Activated gamma-delta T cell treated with Interleukin-2 at 50 U/mL for 16 hours (primary cell): ENCODE data around the gene PCYT2.
"Not testable (repeated sequence)": the region's sequence is repeated elsewhere in the genome, so short reads cannot be mapped to it uniquely, and the experiment has no call there.

Experiments used
- DNase-seq: peaks from one replicate; pipeline ENCODE4 v3.0.0-alpha.2; 2020

Gene PCYT2

DNA sequence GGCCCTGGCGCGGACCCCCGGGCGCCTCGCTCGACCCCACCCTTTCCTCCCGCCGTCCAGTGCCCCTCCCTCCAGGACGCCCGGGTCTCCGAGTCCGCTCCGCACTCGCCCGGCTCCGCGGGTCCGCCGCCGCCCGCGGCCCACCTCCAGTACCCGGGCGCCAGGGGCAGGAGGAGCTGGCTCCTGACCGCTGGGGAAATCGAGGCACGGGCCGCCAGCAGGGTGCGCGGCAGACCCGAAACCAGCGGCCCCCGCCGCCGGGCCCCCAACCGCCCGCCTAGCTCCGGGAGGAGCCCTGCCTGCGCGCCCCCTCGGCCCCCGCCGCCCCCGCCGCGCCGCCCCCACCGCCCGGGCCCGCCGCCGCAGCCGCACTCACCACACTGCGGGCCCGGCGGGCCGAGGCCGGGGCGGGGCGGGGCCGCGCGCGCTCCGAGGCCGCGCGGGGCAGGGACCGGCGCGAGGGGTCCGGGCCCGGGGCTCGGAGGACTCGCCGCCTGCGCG lies 16.0 kb upstream of the PCYT2 start:
- DNase-seq: no peak

DNA sequence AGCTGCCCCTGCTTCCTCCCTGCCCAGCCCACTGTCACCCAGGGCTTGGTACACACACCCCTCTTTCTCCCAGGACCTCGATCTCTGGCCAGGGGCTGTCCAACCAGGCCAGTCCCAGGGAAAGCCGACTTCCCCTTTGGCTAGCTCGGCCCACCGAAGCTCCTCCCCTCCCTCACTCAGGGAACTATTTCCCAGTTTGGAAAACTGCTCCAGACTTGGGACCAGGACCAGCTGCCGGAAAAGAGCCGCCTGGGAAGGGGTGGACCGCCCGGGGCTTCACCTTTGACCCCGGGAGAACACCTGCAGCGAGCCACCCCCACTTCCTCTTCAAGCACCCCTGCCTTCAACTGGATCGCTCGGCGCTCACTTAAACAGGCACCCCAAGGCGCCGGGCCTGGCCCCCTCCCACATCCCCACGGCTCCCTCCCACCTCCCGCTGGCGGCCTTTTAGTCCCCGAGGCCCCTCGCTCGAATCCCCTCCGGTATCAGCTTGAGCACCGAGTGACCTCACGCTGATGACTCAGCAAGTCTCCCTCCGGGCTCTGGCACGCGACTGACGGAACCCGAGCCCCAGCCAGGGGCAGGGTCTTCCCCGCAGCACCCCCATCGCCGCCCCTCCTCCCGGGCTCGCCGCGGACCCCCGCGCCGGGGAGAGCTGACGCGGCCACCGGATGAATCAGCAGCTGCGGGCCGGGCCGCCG lies 15.4 kb upstream of the PCYT2 start:
- peak; percentile 45 for DNase-seq

DNA sequence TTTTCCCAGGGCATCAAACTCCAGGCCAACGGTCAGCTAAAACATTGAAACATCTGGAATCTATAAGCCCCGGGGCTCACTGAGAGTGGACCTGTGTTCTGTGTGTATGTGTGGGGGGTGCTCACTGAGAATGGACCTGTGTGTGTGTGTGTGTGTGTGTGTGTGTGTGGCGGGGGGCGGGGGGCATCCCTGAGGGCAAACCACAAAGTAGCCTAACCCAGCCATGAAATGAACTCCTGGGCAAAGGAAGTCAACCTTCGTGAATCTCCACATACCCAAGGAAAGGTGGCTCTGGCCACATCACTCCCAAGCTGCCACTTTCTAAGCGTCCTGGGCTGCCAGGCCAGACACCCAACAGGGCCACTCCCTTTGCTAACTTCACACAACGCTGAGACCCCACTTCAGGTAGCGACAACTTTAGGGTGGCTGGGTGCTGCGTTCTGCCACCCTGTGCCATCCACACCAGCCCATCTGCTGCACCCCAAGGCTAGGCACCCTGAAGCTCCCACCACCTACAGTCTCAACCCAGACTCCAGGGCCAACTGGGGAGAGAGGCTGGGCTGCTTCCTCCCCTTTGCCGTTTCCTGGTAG lies 14.8 kb upstream of the PCYT2 start:
- DNase-seq: no peak

DNA sequence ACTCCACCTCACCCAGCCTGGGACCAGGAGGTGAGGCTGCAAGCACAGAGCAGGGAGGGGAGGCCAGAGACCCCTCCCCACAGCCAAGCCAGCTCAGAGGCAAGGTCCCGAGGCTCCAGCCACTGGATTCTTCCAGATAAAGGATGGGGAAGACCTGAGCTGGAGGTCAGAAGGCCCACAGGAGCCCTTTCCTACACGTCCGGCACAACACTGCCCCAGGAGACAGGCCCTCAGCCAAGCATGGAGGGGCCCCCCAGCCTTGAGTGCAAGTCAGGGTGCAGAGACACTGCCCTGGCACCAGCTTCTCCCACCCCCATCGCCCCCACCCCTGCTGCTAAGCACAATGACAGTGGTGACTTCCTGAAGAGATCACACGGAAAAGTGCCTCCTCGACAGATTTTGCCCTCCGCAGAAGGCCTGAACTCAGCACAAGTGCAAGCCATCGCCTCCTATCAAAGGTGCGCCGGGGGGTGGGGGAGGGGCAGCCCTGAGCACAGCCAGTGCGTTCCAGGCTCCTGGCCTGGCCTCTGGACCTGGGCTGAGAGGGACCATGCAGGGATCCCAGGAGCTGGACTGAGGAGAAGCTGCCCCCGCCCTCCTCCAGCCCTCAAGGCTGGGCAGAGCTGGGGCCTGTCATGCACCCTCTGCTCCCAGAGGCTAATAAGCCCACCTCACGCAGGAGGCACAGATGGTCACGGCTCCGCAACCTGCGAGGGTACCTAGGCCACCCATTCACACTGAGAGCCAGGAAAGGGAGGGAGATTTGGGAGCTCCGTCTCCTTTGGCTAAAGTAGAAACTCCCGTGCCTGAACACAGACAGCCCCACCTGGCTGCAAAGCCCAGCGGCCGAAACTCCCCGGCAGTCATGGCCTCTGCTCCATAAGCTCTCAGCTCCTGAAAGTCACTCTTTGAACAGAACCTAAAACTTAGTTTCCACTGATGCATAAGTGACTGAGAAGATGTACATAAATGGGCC lies 13.6 kb upstream of the PCYT2 start:
- no peak for DNase-seq

DNA sequence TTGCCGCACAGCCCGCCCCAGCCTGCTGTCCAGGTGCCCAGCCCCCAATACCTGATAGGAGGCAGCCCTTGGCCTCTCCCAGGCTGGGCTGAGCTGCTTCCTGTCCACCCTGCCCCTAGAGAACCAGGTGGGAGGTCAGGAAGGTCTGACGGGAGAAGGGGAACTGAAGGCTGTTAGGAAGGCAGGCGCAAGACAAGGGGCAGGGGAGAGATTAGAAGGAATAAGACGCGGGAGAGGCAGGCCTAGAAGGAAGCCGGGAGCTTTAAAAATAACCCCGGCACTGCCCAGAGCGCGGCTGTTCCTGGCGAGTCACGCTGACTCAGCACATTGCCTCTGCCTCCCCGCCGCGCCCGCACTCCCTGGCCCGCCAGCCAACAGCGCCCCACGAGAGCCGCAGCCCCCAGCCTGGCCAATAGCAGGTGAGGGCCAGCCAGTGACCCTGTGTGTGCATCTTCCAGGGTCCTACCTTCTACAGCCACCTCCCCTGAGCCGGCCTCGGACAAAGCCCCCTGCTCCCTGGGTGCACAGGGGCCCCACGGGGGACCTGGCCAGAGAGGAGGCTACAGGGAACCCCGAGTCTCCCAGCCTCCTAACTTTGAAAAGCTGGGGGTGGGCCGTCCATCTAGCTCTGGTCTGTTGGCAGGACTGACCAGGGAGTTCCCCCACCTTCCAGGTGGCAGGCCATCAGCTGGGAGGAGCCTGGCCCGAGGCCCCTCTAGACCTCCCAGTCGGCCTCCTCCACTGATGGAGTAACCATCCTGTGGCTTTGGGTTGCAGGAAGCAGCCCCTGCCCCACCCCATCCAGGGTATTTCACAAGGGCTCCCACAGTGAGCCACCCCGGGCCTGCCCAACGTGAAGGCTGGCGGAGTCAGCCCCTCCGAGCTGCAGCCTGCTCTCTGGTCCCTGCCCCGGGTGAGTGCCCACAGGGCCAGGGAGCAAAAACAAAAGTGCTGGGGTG lies 12.4 kb upstream of the PCYT2 start:
- no peak for DNase-seq

DNA sequence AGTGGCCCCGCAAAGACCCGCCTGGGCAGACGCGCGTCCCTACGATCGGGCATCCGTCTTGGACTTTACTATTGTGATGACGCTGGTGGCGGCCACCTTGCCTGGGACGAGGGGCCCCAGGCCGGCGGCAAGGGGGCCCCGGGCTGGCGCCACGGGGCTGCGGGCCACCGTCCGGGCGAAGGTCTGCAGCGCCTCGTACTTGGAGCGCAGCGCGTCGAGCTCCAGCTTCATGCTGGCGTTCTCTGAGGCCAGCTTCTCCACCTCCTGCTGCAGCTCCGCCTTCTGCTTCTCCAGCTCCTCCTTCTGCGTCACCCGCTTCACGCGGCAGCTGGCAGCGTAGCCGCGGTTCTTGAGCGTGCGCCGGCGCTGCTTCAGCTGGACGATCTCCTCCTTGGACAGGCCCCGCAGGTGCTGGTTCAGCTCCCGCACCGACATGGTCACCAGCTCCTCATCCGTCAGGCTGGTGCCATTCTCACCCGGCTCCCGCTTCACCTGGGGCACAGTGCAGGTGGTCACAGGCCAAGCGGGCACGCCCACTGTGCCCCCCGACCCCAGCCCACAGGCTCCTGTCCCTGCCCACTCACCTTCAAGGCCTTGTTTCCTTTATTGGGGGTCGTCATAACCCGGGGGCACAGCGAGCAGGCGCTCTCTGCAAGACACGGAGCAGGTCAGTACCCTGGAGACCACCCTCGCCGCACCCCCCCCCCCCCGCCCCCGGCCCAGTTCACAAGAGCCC lies 11.5 kb upstream of the PCYT2 start:
- DNase-seq: no peak

DNA sequence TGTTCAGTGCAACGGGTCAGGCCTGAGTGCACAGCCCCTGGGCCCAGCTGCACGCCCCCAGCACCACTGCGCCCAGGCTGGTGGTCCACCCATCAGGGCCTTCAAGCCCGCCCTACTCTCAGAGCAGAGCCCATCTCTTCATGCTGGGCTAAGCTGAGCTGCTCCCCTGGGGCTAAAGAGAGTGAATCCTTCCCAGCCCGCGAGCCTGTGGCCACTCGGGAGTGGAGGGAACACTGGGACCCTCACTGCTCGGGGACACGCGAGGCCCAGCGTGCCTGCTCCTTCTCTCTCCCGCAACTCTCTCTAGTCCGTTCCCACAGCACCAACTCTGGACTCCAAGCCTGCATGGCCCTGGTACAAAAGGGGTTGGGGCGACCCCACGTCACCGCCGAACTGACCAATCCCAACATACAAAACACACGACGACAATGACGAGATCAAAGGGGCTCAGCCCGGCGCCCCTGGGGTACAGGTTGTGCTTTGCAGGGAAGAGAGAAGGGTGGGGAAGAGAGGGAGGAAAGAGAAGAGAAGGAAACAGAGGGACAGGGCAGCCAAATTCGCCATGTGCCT lies 10.9 kb upstream of the PCYT2 start:
- DNase-seq: no peak

DNA sequence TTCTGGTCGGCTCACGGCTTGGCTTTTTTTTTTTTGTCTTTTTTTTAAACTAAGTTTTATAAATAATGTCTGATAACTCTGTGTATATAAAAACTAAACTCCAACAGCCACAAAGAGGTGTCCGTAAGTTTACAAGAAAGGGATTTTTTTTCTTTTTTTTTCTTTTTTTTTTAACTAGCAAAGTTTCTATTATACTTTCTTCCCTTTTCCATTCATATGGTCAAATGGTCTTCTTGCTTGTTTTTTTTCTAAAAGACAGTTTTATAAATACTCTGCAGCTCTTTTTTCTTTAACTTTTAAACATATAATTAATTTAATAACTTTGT lies 10.3 kb upstream of the PCYT2 start:
- no peak for DNase-seq

DNA sequence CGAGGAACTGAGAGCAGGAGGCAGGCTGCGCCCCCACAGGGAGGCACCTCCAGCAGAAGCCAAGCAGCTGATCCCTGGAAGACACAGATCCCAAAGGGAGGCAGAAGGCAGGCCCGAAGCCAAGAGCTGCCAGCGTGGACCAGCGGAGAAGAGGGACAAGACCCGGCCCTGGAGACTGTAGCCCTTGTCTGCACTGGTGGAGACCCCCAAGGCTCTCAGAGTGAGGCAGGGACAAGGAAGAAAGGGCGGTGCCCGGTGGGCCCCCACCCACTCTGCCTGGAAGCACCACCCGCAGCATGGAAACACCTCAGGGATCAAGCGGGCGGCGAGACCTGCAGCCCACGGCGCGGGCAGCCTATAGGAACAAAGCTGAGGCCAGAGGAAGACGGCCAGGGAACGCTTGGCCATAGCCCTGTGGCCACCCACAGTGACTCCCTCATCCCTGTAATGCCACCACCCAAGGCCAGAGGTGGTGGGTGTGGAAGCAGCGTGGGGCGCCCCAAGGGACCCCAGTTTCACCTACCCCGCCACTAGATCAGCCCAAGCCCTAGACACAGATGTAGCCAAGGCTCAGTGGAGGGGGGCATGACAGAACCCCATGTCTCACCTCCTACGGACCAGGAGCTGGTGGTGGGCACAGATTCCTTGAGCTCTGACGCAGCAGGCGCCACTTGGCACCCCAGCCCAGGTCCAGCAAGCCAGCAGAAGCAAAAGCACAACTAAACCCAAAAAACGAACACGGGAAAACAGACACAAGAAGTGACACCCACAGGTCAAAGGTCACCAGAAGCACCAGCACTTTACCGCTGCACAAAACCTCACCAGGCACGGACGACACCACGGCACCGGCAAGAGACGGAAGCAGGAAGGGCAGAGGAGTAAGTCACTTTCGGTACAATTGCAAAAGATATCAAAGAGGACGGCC lies 9.7 kb upstream of the PCYT2 start:
- no peak for DNase-seq

DNA sequence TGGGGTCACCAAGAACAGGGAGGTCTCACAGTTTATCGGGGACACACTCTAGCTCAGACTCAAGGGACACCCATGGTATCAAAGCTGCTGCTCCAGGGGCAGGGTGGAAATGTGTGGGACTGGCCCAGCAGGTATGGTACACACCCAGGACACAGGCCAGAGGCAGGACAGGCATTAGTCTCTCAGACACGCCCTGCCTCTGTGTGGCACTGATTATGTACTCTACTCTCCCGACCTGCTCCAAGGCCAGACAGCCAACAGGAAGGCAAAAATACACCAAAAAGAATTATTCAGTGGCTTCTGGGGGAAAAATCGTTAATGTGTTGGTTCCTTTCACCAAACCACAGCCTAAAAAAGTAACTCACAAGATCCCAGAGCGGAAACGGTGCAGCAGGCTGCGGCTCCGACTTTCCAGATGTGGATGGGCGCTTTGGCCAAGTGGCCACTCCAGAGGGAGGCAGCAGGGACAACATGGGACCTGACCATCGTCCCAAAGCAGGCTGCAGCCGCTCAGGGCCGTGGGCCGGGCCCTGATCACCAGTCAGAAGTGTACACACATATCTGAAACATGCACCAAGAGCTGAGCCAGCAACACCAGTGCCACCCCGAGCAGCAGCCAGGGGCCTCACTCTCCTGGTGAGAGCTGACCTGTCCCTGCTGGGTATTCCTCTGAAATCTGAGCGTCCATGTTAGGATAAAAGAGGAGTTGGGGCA lies 7.8 kb upstream of the PCYT2 start:
- DNase-seq: no peak

DNA sequence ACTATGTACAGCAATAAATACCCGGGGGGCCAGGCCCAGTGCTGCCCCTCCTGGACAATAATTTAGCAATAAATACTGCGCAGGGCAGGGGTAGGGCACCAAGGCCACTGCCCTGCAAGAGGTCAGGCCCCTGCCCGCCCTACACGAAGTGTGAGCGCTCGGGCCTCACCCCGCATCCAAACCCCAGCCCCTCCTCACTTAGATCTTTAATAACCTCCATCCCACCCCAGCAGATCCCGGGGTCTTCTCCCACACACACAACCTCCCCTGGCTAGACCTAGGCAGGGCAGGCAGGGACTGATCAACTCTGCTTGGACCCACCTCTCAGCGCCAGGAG lies 7.1 kb upstream of the PCYT2 start:
- DNase-seq: not testable (repeated sequence)

DNA sequence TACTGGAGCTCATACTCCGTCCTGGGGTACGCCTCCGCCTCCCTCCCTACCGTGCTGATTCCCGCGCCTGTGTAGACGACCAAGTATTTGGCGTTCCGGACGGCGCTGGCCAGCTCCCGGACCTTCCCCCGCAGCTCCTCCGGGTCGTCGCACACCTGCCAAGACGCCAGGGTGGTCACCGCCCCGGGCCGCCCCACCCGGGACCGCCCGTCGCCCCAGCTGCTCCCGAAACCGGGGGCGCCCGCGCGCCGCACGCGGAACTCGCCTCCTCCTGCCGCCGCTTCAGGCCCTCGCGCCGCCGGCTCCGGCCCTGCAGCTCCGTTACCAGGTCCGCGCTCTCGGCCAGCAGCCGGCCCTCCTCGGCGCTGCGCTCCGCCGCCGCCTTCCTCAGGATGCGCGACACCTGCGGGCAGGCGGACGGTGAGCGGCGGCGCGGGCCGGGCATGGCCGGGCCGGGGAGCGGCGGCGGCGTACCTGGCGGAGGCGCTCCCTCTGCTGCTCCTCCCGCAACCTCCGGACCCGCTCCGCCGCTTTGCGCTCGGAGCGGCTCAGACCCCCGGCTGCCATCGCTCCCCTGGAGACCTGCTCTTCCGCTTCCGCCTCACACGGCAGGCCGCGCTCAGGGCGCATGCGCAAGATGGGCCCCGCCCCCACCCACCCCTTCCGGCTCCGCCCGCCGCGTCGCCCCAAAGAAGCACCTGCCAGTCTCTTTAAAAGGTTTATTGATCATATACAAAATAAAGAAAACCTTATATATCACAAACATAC lies 6.5 kb upstream of the PCYT2 start, which contains the start of gene SIRT7:
Gene SIRT7 (minus strand): TSS at position 612 of the 768 bp plus-strand sequence. CDS start 45 bp downstream, at position 567.
- peak; percentile 79 for DNase-seq

DNA sequence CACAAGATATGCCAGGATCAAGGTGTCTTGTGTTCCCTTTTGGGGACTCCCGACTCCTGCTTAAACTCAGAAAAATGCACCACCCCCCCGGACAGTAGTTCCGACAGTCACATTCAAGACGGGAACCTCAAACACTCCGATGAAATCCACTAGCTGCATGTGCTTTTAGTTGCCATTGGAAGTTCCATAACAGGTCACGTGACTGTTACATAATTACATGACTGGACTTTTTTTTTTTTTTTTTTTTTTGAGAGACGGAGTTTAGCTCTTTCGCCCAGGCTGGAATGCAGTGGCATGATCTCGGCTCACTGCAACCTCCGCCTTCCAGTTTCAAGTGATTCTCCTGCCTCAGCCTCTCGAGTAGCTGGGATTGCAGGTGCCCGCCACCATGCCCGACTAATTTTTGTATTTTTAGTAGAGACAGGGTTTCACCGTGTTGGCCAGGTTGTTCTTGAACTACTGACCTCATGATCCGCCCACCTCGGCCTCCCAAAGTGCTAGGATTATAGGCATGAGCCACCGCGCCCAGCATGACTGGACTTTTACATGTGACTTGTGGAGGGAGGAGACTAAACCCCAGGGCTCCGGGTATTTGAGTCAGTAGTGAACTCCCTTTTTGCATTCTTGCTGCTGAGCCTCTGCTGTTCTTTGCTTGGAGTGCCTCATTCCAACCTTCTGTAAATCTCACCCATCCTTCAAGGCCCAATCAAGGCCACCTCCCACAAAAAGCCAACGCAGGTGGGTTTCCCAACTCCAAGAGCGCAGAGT lies 5.2 kb upstream of the PCYT2 start:
- no peak for DNase-seq

DNA sequence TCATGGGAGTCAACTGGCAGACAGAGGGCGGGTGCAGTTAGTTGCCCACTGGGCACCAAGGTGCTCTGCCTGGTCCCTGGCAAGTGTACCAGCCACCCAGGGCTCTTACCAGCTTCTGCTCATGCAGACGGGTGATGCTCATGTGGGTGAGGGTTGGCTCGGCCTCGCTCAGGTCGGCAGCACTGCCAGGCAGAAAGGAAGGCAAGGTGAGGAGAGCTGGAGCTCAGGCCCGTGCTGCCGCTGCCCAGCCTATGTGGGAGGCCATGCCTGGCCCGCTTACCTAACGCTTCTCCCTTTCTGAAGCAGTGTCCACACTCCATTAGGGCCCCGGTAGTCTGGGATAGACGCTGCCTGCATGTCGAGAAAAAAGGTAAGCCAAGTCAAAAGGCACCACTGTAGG lies 4.1 kb upstream of the PCYT2 start:
- DNase-seq: no peak

DNA sequence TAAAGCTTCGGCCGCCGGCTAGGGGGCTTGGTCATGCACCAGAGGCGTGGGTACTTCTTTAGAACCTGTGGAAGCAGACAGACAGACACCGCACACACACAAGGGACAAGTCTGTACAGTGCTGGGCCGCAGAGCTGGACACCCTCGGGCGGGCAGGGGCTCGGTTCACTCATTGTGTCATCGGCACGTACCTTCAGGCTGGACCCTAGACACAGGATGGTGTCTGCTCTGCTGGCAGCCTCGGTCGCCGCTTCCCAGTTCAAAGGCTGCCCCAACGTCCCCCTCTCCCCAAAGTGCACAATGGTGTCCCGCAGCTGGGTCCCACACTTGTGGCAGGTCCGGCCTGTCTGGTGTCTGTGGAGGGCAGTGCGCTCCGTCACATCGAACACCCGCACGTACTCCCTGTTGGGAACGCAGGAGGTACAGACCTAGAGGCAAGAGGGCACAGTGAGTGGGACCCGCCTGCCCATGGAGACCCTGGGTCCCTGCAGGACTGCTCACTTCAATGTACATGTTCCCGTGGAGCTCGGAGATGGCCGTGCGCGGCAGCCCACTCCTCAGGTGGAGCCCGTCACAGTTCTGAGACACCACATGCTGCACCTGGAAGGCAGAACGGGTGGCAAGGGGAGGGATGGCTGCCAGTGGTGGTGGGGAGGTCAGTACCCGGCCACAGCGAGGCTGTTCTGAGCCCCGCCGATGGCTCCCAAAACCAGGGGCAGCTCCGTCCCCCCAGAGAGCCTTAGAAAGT lies 3.1 kb upstream of the PCYT2 start:
- no peak for DNase-seq

DNA sequence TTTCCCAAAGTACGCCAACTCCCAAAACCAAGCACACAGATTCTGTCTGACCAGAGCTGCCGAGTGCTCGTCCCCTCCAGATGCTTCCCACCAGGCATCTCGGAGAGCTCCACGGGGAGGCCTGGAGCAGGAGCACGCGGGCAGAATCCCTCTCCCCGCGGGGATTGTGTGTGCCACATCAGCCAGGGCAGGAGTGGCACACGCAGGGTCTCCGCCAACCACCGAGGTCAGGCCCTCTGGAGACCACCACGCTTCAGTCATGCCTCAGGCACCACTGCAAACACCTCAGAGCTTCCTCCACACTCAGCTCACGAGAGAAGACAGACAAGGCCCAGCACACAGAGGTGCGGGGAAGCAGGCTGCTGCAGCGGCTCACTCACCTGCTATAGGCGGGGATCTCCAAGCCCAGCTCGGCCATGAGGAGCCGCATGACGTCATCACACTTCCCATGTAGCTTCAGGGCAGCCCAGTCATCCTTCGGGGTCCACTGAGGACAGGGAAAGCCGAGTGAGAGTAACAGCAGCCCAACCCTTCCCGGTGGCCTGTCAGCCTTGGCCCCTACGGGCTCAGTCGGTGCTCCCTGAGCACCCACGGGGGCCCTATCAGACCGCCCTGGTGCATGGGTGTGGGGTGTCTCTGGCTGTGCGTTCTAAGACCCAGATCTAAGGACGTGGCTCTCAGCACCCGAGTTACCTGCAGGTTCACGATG lies 2.3 kb upstream of the PCYT2 start:
- no peak for DNase-seq
